Mammary epithelial cell (primary cell): ENCODE data around the gene GDPD4.

Experiments used
- EZH2 ChIP-seq: IDR thresholded peaks from 2 replicates; pipeline ENCODE4 v1.6.1; 2012; ENCODE audit warnings: low read length, inconsistent platforms, borderline replicate concordance
- TF ChIP-seq, protein P1 (sequence below), 2 donors: IDR thresholded peaks in 1 of 2; conservative IDR thresholded peaks in 1 of 2; 2 replicates each; pipeline ENCODE4 v1.5.1; 2011 to 2012; ENCODE audit warnings: inconsistent platforms in 2 of 2, low read length in 2 of 2, mild to moderate bottlenecking in 2 of 2, control low read depth in 1 of 2, low read depth in 1 of 2; ENCODE audit not compliant: insufficient read depth in 1 of 2; ENCODE audit errors: extremely low read depth in 1 of 2

DNA sequence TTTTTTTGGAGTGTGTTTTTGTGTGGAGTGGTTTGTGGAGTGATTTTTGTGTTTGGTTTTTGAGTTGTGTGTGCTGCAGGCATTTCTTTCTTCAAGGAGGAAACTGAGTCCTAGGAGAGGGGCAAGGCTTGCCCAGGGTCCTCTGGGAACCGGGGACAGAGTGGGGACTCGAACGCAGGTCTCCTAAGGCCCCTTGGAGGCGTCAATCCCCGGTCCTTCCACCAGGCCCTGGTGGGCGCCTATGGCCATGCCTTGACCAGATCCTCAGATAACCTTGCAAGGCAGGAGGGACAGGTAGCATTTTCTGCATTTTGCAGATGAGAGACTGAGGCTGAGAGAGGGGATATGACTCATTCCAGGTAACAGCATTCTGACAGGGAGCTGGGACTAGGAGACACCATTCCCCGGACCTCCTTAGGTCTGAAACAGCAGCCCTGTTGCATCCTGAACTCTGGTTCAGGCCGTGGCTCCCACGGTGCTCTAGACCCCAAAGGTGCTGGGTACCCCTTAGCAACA is 134.3 kb downstream of the GDPD4 start:
- TF ChIP-seq, protein P1, sequence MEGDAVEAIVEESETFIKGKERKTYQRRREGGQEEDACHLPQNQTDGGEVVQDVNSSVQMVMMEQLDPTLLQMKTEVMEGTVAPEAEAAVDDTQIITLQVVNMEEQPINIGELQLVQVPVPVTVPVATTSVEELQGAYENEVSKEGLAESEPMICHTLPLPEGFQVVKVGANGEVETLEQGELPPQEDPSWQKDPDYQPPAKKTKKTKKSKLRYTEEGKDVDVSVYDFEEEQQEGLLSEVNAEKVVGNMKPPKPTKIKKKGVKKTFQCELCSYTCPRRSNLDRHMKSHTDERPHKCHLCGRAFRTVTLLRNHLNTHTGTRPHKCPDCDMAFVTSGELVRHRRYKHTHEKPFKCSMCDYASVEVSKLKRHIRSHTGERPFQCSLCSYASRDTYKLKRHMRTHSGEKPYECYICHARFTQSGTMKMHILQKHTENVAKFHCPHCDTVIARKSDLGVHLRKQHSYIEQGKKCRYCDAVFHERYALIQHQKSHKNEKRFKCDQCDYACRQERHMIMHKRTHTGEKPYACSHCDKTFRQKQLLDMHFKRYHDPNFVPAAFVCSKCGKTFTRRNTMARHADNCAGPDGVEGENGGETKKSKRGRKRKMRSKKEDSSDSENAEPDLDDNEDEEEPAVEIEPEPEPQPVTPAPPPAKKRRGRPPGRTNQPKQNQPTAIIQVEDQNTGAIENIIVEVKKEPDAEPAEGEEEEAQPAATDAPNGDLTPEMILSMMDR (conservative IDR thresholded peaks at IDR 0.05 in 1 of 2, IDR thresholded peaks at IDR 0.05 in 1 of 2; ENCODE audit: extremely low read depth in 1 of 2, insufficient read depth in 1 of 2, low read depth in 1 of 2, low read length in 2 of 2), result no peak
- TF ChIP-seq EZH2, result no peak
